KMS-11 (cell line): ENCODE measurements around the gene RAB11FIP4.

Source experiments
- H2AFZ ChIP-seq: fragments of 200-600 bp; sonication (generic); 2 replicates; pipeline ENCODE4 v1.6.1; 2016; ENCODE audit warnings: antibody characterized with exemption, mixed run types, low read depth
- H3K27ac ChIP-seq: fragments of 200-600 bp; sonication (generic); 2 replicates; pipeline ENCODE4 v1.6.1; 2016; ENCODE audit warnings: mild to moderate bottlenecking, mixed run types
- H3K27me3 ChIP-seq: fragments of 200-600 bp; sonication (generic); 2 replicates; pipeline ENCODE4 v1.6.1; 2017; ENCODE audit warnings: mild to moderate bottlenecking, low read depth, mixed run types, moderate library complexity; ENCODE audit not compliant: insufficient read depth
- H3K36me3 ChIP-seq: fragments of 200-600 bp; sonication (generic); 2 replicates; pipeline ENCODE4 v1.6.1; 2017; ENCODE audit warnings: mild to moderate bottlenecking, mixed run types; ENCODE audit not compliant: insufficient read depth
- H3K4me1 ChIP-seq: fragments of 200-600 bp; sonication (generic); 2 replicates; pipeline ENCODE4 v1.6.1; 2016; ENCODE audit warnings: mild to moderate bottlenecking, low read depth, mixed run types; ENCODE audit not compliant: poor library complexity, severe bottlenecking
- H3K4me2 ChIP-seq: fragments of 200-600 bp; sonication (generic); 2 replicates; pipeline ENCODE4 v1.7.0; 2016; ENCODE audit warnings: mild to moderate bottlenecking, mixed run types
- H3K4me3 ChIP-seq: fragments of 200-600 bp; sonication (generic); IDR thresholded peaks from 2 replicates; pipeline ENCODE4 v1.6.1; 2017; ENCODE audit warnings: low read depth, low read length, mixed read lengths; ENCODE audit not compliant: insufficient read depth
- H3K79me2 ChIP-seq: fragments of 200-600 bp; sonication (generic); 2 replicates; pipeline ENCODE4 v1.6.1; 2016; ENCODE audit warnings: low read depth, mixed run types; ENCODE audit not compliant: insufficient read depth
- H3K9ac ChIP-seq: fragments of 200-600 bp; sonication (generic); 2 replicates; pipeline ENCODE4 v1.6.1; 2016; ENCODE audit warnings: mild to moderate bottlenecking, mixed run types
- H4K20me1 ChIP-seq: fragments of 200-600 bp; sonication (generic); 2 replicates; pipeline ENCODE4 v1.6.1; 2016; ENCODE audit warnings: mild to moderate bottlenecking, mixed run types; ENCODE audit not compliant: insufficient read depth
- TF ChIP-seq, protein P1 (sequence below): fragments of 200-600 bp; sonication (generic); conservative IDR thresholded peaks from 2 replicates; pipeline ENCODE4 v1.6.1; 2017; ENCODE audit warnings: low read depth, mild to moderate bottlenecking, antibody characterized with exemption, low read length, moderate library complexity, mixed read lengths

Gene RAB11FIP4

GRCh38 chr17:31579265-31579664, 187.8 kb downstream of the RAB11FIP4 start:
- TF ChIP-seq, protein P1, sequence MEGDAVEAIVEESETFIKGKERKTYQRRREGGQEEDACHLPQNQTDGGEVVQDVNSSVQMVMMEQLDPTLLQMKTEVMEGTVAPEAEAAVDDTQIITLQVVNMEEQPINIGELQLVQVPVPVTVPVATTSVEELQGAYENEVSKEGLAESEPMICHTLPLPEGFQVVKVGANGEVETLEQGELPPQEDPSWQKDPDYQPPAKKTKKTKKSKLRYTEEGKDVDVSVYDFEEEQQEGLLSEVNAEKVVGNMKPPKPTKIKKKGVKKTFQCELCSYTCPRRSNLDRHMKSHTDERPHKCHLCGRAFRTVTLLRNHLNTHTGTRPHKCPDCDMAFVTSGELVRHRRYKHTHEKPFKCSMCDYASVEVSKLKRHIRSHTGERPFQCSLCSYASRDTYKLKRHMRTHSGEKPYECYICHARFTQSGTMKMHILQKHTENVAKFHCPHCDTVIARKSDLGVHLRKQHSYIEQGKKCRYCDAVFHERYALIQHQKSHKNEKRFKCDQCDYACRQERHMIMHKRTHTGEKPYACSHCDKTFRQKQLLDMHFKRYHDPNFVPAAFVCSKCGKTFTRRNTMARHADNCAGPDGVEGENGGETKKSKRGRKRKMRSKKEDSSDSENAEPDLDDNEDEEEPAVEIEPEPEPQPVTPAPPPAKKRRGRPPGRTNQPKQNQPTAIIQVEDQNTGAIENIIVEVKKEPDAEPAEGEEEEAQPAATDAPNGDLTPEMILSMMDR = no peak
- no peaks in the 10 kb centered on the region for H3K36me3 ChIP-seq
- H3K4me1 ChIP-seq = no peaks in the 10 kb centered on the region
- H3K4me2 ChIP-seq = no peak overlapping the region
- H4K20me1 ChIP-seq = no peaks in the 10 kb centered on the region
- no peaks in the 10 kb centered on the region for H3K27me3 ChIP-seq
- no peaks in the 10 kb centered on the region for H3K79me2 ChIP-seq
- no peak overlapping the region for H3K27ac ChIP-seq
- no peak overlapping the region for H3K4me3 ChIP-seq
- no peak overlapping the region for H2AFZ ChIP-seq
- no peak overlapping the region for H3K9ac ChIP-seq

- H3K27ac ChIP-seq = no peak overlapping the region
Observed at GRCh38 chr17:31580316-31580705, 188.8 kb downstream of the RAB11FIP4 start.

DNA sequence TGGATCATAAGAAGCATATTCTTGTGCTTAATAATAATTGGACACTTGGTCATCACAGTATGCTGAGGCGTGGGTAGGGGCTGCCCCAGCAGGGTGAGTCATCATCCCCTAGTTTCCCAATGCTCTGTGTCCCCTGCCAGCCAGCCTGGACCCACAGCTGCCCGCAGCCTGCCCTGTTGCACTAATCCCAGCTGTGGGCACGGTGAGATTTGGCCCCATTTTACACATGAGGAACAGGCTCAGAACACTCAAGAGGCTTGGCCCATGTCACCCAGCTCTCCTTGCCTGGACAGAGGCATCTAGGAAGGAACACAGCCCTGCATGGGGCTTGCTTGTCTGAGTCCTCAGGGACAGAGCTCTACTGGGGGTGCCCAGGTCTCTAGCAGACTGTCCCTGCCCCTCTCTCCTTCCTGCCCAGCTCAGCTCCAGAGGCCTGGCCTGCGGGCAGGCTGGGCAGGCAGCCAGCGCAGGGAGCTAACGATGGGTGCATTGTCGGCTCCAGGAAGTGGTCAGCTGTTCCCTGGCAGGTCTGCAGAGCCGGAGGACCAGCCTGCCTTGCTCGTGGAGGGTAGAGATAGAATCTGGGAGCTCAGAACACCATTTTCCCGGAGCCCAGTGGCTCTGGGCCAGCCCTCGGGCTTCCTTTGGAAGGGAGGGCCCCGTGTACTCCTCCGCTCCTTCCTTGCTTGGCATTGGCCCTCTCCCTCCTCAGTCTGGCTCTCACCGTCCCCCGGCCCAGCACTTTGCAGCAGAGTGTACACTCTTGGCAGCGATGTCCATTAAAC, 189.4 kb downstream of the RAB11FIP4 start:
- H3K9ac ChIP-seq = no peak overlapping the region

More at GRCh38 chr17:31580316-31580705, 188.8 kb downstream of the RAB11FIP4 start:
- TF ChIP-seq, protein P1 = no peak
- Histone ChIP-seq H2AFZ (no peak overlapping the region), H3K36me3 (no peaks in the 10 kb centered on the region), H3K4me3 (no peak overlapping the region), H3K27me3 (no peaks in the 10 kb centered on the region), H3K4me1 (no peaks in the 10 kb centered on the region), H3K79me2 (no peaks in the 10 kb centered on the region), H4K20me1 (no peaks in the 10 kb centered on the region), H3K4me2 (no peak overlapping the region), H3K9ac (no peak overlapping the region)

GRCh38 chr17:31581491-31581890, 190.0 kb downstream of the RAB11FIP4 start:
- H3K36me3 ChIP-seq = no peaks in the 10 kb centered on the region
- H3K4me2 ChIP-seq = no peak overlapping the region
- H4K20me1 ChIP-seq = no peaks in the 10 kb centered on the region
- no peak overlapping the region for H2AFZ ChIP-seq
- TF ChIP-seq, protein P1 = no peak
- H3K27ac ChIP-seq = no peak overlapping the region
- no peaks in the 10 kb centered on the region for H3K27me3 ChIP-seq
- no peaks in the 10 kb centered on the region for H3K4me1 ChIP-seq
- H3K79me2 ChIP-seq = no peaks in the 10 kb centered on the region
- no peak overlapping the region for H3K4me3 ChIP-seq
- H3K9ac ChIP-seq = no peak overlapping the region

More for the DNA sequence above, 189.4 kb downstream of the RAB11FIP4 start:
- Histone ChIP-seq H3K4me3 (no peak overlapping the region), H3K36me3 (no peaks in the 10 kb centered on the region), H3K4me1 (no peaks in the 10 kb centered on the region), H4K20me1 (no peaks in the 10 kb centered on the region), H3K4me2 (no peak overlapping the region), H3K79me2 (no peaks in the 10 kb centered on the region), H2AFZ (no peak overlapping the region), H3K27ac (no peak overlapping the region), H3K27me3 (no peaks in the 10 kb centered on the region)
- TF ChIP-seq, protein P1 = no peak
